OCI-LY1 (cell line): ENCODE data around the gene TGFB2.

Experiments used
- H2AFZ ChIP-seq: fragments of 200-600 bp; sonication (generic), shearing (Covaris generic); 2 replicates; pipeline ENCODE4 v1.6.0; 2014; ENCODE audit warnings: antibody characterized with exemption, mild to moderate bottlenecking, low read length
- H3F3A ChIP-seq: fragments of 200-600 bp; sonication (generic), shearing (Covaris generic); 2 replicates; pipeline ENCODE4 v1.6.0; 2014; ENCODE audit warnings: mild to moderate bottlenecking, antibody characterized with exemption, low read length, moderate library complexity; ENCODE audit not compliant: insufficient read depth
- H3K27ac ChIP-seq: fragments of 200-600 bp; sonication (generic); 2 replicates; pipeline ENCODE4 v1.5.1; 2014; ENCODE audit warnings: low read length, mixed run types, mild to moderate bottlenecking, low read depth; ENCODE audit not compliant: poor library complexity, severe bottlenecking
- H3K27me3 ChIP-seq: fragments of 200-600 bp; sonication (generic); 2 replicates; pipeline ENCODE4 v1.6.0; 2014; ENCODE audit warnings: antibody characterized with exemption, mild to moderate bottlenecking, low read length, moderate library complexity; ENCODE audit not compliant: insufficient read depth
- H3K36me3 ChIP-seq: fragments of 200-600 bp; sonication (generic); 2 replicates; pipeline ENCODE4 v1.6.1; 2014; ENCODE audit warnings: mild to moderate bottlenecking, antibody characterized with exemption, low read length, moderate library complexity, mixed read lengths; ENCODE audit not compliant: insufficient read depth
- H3K4me1 ChIP-seq: fragments of 200-600 bp; sonication (generic); 2 replicates; pipeline ENCODE4 v1.5.1; 2014; ENCODE audit warnings: mild to moderate bottlenecking, low read length, moderate library complexity; ENCODE audit not compliant: insufficient read depth, severe bottlenecking
- H3K4me2 ChIP-seq: fragments of 200-600 bp; sonication (generic), shearing (Covaris generic); 2 replicates; pipeline ENCODE4 v1.6.1; 2014; ENCODE audit warnings: low read length
- H3K4me3 ChIP-seq: fragments of 200-600 bp; sonication (generic); 2 replicates; pipeline ENCODE4 v1.5.1; 2014; ENCODE audit warnings: low read length, low read depth, mild to moderate bottlenecking, mixed read lengths; ENCODE audit not compliant: poor library complexity, severe bottlenecking
- H3K79me2 ChIP-seq: fragments of 200-600 bp; shearing (Covaris generic); 2 replicates; pipeline ENCODE4 v1.6.1; 2016; ENCODE audit warnings: mixed run types, low read length, mixed read lengths; ENCODE audit not compliant: insufficient read depth
- H3K9ac ChIP-seq: fragments of 200-600 bp; sonication (generic), shearing (Covaris generic); 2 replicates; pipeline ENCODE4 v1.6.1; 2014; ENCODE audit warnings: mild to moderate bottlenecking, low read length, mixed read lengths
- H3K9me2 ChIP-seq: fragments of 200-600 bp; sonication (generic), shearing (Covaris generic); 2 replicates; pipeline ENCODE4 v1.6.1; 2014; ENCODE audit warnings: low read depth, mild to moderate bottlenecking, low read length, mixed read lengths
- H3K9me3 ChIP-seq: fragments of 200-600 bp; shearing (Covaris generic); 2 replicates; pipeline ENCODE4 v1.6.1; 2014; ENCODE audit warnings: low read length, mixed read lengths
- H4K20me1 ChIP-seq: fragments of 200-600 bp; sonication (generic), shearing (Covaris generic); 2 replicates; pipeline ENCODE4 v1.6.0; 2016; ENCODE audit warnings: mild to moderate bottlenecking, low read length; ENCODE audit not compliant: insufficient read depth
- EZH2 ChIP-seq: fragments of 200-600 bp; sonication (generic), shearing (Covaris generic); IDR thresholded peaks from 2 replicates; pipeline ENCODE4 v1.8.0; 2017; ENCODE audit warnings: borderline replicate concordance, mixed run types, mild to moderate bottlenecking, antibody characterized with exemption, low read length, moderate library complexity, mixed read lengths
- TF ChIP-seq, protein P1 (sequence below): fragments of 200-600 bp; sonication (generic), shearing (Covaris generic); IDR thresholded peaks from 2 replicates; pipeline ENCODE4 v1.5.1; 2017; ENCODE audit warnings: mild to moderate bottlenecking, antibody characterized with exemption, low read length, moderate library complexity, mixed read lengths

The TGFB2 gene

DNA sequence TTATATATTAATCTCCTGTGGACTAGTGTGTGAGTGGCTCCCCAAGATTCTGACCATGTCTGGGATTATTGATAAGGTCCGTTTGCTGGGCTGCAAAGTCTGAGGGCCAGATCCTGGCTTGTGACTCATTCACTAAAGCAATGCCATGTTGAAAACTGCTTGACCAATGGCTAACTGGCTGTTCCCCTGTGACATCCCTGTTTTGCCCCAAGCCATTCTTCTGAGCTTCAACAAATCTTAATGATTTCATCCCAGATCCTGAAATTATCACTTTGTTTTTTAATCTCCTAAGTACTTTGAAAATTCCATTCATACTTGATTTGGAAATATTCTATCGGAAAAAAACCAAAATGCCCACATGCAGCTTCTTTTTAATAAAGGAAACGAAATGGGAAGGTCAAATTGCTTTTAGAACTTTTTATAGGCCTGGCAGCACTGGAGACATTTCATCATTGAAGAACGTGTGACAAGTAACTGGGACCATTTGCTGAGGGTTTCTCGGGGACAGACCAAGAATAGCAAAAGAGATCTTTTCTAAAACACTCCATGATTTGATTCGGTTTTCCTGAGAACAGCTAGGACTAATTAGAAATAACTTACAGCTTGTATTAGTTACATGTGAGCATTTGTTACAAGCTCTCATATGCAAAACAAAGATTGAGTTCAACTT is 121.3 kb downstream of the TGFB2 start:
- H4K20me1 ChIP-seq: no peaks in the 10 kb centered on the region
- H3K9ac ChIP-seq: no peak overlapping the region
- H3K27ac ChIP-seq: no peak overlapping the region
- H3F3A ChIP-seq: no peaks in the 10 kb centered on the region
- no peak overlapping the region for H3K4me3 ChIP-seq
- no peak overlapping the region for H2AFZ ChIP-seq
- H3K9me2 ChIP-seq: no peaks in the 10 kb centered on the region
- no peaks in the 10 kb centered on the region for H3K36me3 ChIP-seq
- TF ChIP-seq, protein P1, sequence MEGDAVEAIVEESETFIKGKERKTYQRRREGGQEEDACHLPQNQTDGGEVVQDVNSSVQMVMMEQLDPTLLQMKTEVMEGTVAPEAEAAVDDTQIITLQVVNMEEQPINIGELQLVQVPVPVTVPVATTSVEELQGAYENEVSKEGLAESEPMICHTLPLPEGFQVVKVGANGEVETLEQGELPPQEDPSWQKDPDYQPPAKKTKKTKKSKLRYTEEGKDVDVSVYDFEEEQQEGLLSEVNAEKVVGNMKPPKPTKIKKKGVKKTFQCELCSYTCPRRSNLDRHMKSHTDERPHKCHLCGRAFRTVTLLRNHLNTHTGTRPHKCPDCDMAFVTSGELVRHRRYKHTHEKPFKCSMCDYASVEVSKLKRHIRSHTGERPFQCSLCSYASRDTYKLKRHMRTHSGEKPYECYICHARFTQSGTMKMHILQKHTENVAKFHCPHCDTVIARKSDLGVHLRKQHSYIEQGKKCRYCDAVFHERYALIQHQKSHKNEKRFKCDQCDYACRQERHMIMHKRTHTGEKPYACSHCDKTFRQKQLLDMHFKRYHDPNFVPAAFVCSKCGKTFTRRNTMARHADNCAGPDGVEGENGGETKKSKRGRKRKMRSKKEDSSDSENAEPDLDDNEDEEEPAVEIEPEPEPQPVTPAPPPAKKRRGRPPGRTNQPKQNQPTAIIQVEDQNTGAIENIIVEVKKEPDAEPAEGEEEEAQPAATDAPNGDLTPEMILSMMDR: no peak
- no peak for TF ChIP-seq EZH2
- no peaks in the 10 kb centered on the region for H3K27me3 ChIP-seq
- H3K9me3 ChIP-seq: no peaks in the 10 kb centered on the region
- H3K4me2 ChIP-seq: no peak overlapping the region
- H3K79me2 ChIP-seq: no peaks in the 10 kb centered on the region
- no peaks in the 10 kb centered on the region for H3K4me1 ChIP-seq

DNA sequence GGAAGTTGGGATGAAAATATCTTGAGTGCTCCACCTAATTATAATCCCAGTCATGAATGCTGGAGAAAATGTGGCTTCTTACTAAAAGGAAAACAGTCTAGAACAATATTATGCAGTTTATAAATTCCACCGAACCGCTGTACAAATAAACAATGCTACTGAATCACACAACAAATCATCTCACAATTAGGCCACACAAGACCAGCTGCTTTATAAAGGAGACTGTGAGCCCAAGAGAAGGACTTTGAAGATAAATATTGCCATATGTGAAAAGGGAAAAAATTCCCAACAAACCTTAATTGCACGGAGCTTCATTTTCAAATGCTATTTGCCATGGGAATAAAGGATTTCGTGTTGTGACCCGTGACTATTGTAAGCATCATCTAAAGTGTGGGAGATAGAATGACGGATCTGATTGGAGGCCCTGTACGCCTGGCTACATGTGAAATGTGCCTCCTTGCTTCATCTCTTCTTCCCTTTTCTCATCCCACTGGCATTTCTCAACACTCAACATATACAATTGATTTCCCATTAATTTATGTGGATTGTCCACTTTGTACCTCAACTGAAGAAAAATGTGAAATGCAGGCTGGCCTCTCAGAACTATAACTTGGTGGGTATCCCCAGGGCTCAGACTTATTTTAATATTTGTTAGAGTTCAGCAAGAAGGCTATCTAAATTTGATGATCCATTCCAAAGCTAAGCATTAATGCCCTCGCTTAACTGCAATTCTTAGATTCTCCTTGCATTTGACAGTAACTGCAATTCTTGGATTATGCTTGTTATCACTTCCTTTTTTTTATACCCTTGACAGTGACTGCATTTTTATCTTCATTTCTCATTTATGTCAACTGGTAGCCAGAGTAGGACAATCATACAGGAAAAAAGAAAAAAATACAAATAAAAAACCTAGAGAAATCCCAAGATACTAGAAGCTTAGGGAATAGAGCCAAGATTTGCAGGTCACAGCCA is 122.3 kb downstream of the TGFB2 start:
- Histone ChIP-seq H3K9me3 (no peaks in the 10 kb centered on the region), H3K36me3 (no peaks in the 10 kb centered on the region), H3K9ac (no peak overlapping the region), H4K20me1 (no peaks in the 10 kb centered on the region), H3K79me2 (no peaks in the 10 kb centered on the region), H3K4me3 (no peak overlapping the region), H3K4me2 (no peak overlapping the region), H3K27ac (no peak overlapping the region), H3K27me3 (no peaks in the 10 kb centered on the region), H3K4me1 (no peaks in the 10 kb centered on the region), H2AFZ (no peak overlapping the region), H3K9me2 (no peaks in the 10 kb centered on the region), H3F3A (no peaks in the 10 kb centered on the region)
- TF ChIP-seq, protein P1: no peak
- no peak for TF ChIP-seq EZH2

DNA sequence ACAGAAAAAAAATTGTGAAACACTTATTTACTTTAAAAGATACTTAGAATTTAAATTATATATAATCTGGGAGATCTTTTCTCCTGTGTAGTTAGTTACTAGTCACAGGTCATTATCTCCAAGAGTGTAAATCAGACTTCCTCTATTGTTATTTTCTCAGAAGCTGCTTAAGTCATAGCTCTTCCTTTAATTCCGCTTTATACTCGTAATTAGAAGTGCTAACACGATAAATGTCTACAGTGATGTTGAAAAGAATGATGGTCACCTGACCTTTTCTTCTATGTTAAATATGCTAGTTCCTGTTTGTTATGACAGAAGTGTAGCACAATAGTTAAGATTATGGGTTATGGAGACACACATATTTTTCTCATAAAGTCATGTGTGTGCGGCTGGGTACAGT is 123.6 kb downstream of the TGFB2 start:
- Histone ChIP-seq H3K79me2 (no peaks in the 10 kb centered on the region), H3K4me3 (no peak overlapping the region)

More for the DNA sequence above, 123.6 kb downstream of the TGFB2 start:
- Histone ChIP-seq H4K20me1 (no peaks in the 10 kb centered on the region), H3K4me1 (no peaks in the 10 kb centered on the region), H3K9me3 (no peaks in the 10 kb centered on the region), H3K9me2 (no peaks in the 10 kb centered on the region), H2AFZ (no peak overlapping the region), H3K4me2 (no peak overlapping the region), H3K27me3 (no peaks in the 10 kb centered on the region), H3K9ac (no peak overlapping the region), H3K27ac (no peak overlapping the region), H3K36me3 (no peaks in the 10 kb centered on the region), H3F3A (no peaks in the 10 kb centered on the region)
- TF ChIP-seq, protein P1: no peak
- no peak for TF ChIP-seq EZH2
